Heart right ventricle (tissue), 16 donors: ENCODE results near the gene EN2. TPM values are rescaled to one million over a fixed set of nuclear protein-coding genes. Genes with fewer than 3 reads are reported as not detected.

Experiments
- ATAC-seq, 8 donors: fragments of 200-7000 bp; cut with Tn5 transposase; one replicate each; pipeline ENCODE4 v1.9.1; 2020; ENCODE audit warnings: mild to moderate bottlenecking in 8 of 8, moderate library complexity in 8 of 8, moderate number of reproducible peaks in 1 of 8
- DNase-seq, 2 donors: peaks; one replicate each; pipeline ENCODE4 v3.0.0-alpha.2; 2020
- H3K27ac ChIP-seq, 10 donors: fragments of 200-600 bp; sonication (generic) in 2 of 10; one replicate each; pipeline versions ENCODE4 v1.5.0 to v1.8.0; 2020 to 2022; ENCODE audit warnings: mild to moderate bottlenecking in 3 of 10
- H3K27me3 ChIP-seq, 7 donors: fragments of 200-600 bp; one replicate each; pipeline ENCODE4 v1.8.0; 2021 to 2022; ENCODE audit warnings: mild to moderate bottlenecking in 2 of 7
- H3K36me3 ChIP-seq, 9 donors: fragments of 200-600 bp; sonication (generic) in 1 of 9; one replicate each; pipeline versions ENCODE4 v1.5.0 to v1.8.0; 2020 to 2022; ENCODE audit warnings: mild to moderate bottlenecking in 2 of 9
- H3K4me1 ChIP-seq, 9 donors: fragments of 200-600 bp; sonication (generic) in 1 of 9; one replicate each; pipeline versions ENCODE4 v1.5.0 to v1.8.0; 2020 to 2022; ENCODE audit warnings: mild to moderate bottlenecking in 4 of 9
- H3K4me3 ChIP-seq, 10 donors: fragments of 200-600 bp; sonication (generic) in 2 of 10; one replicate each; pipeline versions ENCODE4 v1.5.0 to v1.8.0; 2020 to 2022; ENCODE audit warnings: mild to moderate bottlenecking in 7 of 10, moderate library complexity in 2 of 10
- H3K9me3 ChIP-seq, 11 donors: fragments of 200-600 bp in 10 of 11; sonication (generic) in 2 of 11; one replicate each; pipeline versions ENCODE4 v1.5.0 to v1.8.0; 2013 to 2022; ENCODE audit warnings: mild to moderate bottlenecking in 2 of 11, control low read depth in 1 of 11, moderate library complexity in 1 of 11
- CTCF ChIP-seq, 9 donors: fragments of 200-600 bp; sonication (generic) in 2 of 9; IDR thresholded peaks; one replicate each; pipeline versions ENCODE4 v1.5.0 to v1.8.0; 2021 to 2022; ENCODE audit warnings: antibody characterized with exemption in 9 of 9, mild to moderate bottlenecking in 5 of 9, moderate library complexity in 1 of 9
- WGBS, 2 donors: extraction: QIAGEN DNeasy Blood & Tissue Kit; methylation state at CpG; one replicate each; pipeline ENCODE4 v1.1.7; 2013; ENCODE audit warnings: inconsistent platforms in 1 of 2; 5-methylcytosine and 5-hydroxymethylcytosine counted together
- intact Hi-C, 10 donors: fragments of 100-400 bp; cut with DNase I; formaldehyde crosslinking; loops; one replicate each; pipeline versions ENCODE4 v1.11.1 to v1.14.2; 2022
- polyA plus RNA-seq, 2 donors: library from polyadenylated mRNA; stranded (reverse); fragments of 200-250 nt; gene quantifications; one replicate each; pipeline ENCODE4 v1.2.3, GENCODE V29; 2013
- total RNA-seq, 10 donors: library from RNA; stranded (reverse); fragmentation: NEBNext Ultra II Directional in 3 of 10; extraction: Animal tissue kit (Norgen Biotek cat#: 25700) in 3 of 10; gene quantifications; one replicate each; pipeline versions ENCODE4 v1.2.1 to v1.2.4, GENCODE V29; 2021 to 2023
- donor health status: Arrhythmogenic right ventricular cardiomyopathy.
- donor health status: ischemic (EF 13 %, LVEDD 7.1; RV severe dilation, severe dysfunction).
- donor health status: healthy with polysubstance abuse.
- donor health status: DM: no; HTN: yes; CAD: no.
- donor health status: DM: no; HTN: no; CAD: no.
- donor health status: ischemic (EF 25% LVEDD 6.9; RV normal size, moderate dysfunction).
- donor health status: ischemic (EF 25% LVEDD 5.7; RV mildly dilated, moderate dysfunction).
- donor health status: healthy.
- donor health status: DM: yes; HTN: yes; CAD: no.
- donor health status: Ischemic cardiomyopathy.
- donor health status: ischemic (EF 35%, LVEDD 5.7; RV mildly dilated, moderate dysfunction).
- donor health status: nonischemic (EF 11% LVEDD 7.7; RV severe dilation, severe dysfunction).
- donor health status: DM: yes; HTN: yes; CAD: no.
- donor health status: PGD.
- donor health status: ischemic (EF 29% LVEDD 5.4; RV normal size, mild dysfunction).
- donor health status: nonischemic (EF 23%, LVEDD 6.1; RV moderate dilation, normal function).

The EN2 gene
- total and polyA plus RNA-seq, 12 donors: 0.01 to 0.08 (median 0.07) TPM; not detected in 8

DNA sequence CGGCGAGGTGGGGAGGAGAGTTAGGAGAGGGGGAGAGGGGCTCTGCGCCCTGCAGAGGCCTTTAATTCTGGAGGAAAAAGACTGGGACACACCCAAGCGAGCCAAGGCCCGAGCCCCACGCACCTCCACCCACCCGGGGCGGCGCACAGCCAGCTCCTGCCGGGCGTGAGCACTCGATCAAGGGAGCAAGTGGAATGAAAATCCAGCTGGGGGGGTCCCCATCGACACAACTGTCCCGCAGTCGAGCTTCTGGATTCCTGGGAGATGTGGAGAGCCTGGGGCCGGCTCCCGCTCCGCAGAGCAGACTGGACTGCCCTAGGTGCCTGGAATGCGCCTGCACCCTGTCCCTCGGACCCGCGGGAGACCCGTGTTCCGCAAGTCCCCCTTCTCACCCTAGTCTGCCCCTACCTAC is 7.4 kb upstream of the EN2 start:
- no peak for TF ChIP-seq CTCF (IDR thresholded peaks at IDR 0.05)
- H3K4me1 ChIP-seq: peaks cover 3 to 42% (median 27%) of the 10 kb centered on the region in 9 donors
- intact Hi-C loops: loop anchor here in 1 of 10 donors (10.0 kb wide), 1 partner anchor 66 kb away; no protein-coding TSS in a partner anchor
- H3K9me3 ChIP-seq: no peaks in the 10 kb centered on the region
- H3K27me3 ChIP-seq: peaks cover 72 to 99% (median 96%) of the 10 kb centered on the region in 7 donors
- no peak for DNase-seq
- WGBS, 2 donors: 1 to 2% methylated on average over 24 of the region's 24 CpGs
- no peak overlapping the region for H3K4me3 ChIP-seq
- H3K36me3 ChIP-seq: no peaks in the 10 kb centered on the region
- ATAC-seq: no peak
- H3K27ac ChIP-seq: no peak overlapping the region

GRCh38 chr7:155450970-155451801 is 6.7 kb upstream of the EN2 start:
- no peak for ATAC-seq
- peaks cover 3 to 42% (median 30%) of the 10 kb centered on the region in 9 donors for H3K4me1 ChIP-seq
- no peak for TF ChIP-seq CTCF (IDR thresholded peaks at IDR 0.05)
- H3K27ac ChIP-seq: no peak overlapping the region
- intact Hi-C loops: loop anchor here in 1 of 10 donors (10.0 kb wide), 1 partner anchor 66 kb away; no protein-coding TSS in a partner anchor
- no peak for DNase-seq
- no peaks in the 10 kb centered on the region for H3K36me3 ChIP-seq
- 2 to 3% methylated on average over 46 of the region's 46 CpGs for WGBS, 2 donors
- H3K4me3 ChIP-seq: no peak overlapping the region
- H3K27me3 ChIP-seq: peaks cover 78 to 99% (median 98%) of the 10 kb centered on the region in 7 donors
- no peaks in the 10 kb centered on the region for H3K9me3 ChIP-seq

GRCh38 chr7:155451840-155452239 is 6.1 kb upstream of the EN2 start:
- intact Hi-C loops: loop anchor here in 1 of 10 donors (10.0 kb wide), 1 partner anchor 67 kb away; no protein-coding TSS in a partner anchor
- ATAC-seq (no peak), DNase-seq (no peak)
- Histone ChIP-seq H3K36me3 (no peaks in the 10 kb centered on the region), H3K4me1 (peaks cover 7 to 45% (median 36%) of the 10 kb centered on the region in 9 donors), H3K4me3 (no peak overlapping the region), H3K27ac (no peak overlapping the region), H3K27me3 (peaks cover 83 to 100% (median 100%) of the 10 kb centered on the region in 7 donors), H3K9me3 (no peaks in the 10 kb centered on the region)
- TF ChIP-seq CTCF (IDR thresholded peaks at IDR 0.05): no peak
- 7 to 9% methylated on average over 9 of the region's 9 CpGs for WGBS, 2 donors

DNA sequence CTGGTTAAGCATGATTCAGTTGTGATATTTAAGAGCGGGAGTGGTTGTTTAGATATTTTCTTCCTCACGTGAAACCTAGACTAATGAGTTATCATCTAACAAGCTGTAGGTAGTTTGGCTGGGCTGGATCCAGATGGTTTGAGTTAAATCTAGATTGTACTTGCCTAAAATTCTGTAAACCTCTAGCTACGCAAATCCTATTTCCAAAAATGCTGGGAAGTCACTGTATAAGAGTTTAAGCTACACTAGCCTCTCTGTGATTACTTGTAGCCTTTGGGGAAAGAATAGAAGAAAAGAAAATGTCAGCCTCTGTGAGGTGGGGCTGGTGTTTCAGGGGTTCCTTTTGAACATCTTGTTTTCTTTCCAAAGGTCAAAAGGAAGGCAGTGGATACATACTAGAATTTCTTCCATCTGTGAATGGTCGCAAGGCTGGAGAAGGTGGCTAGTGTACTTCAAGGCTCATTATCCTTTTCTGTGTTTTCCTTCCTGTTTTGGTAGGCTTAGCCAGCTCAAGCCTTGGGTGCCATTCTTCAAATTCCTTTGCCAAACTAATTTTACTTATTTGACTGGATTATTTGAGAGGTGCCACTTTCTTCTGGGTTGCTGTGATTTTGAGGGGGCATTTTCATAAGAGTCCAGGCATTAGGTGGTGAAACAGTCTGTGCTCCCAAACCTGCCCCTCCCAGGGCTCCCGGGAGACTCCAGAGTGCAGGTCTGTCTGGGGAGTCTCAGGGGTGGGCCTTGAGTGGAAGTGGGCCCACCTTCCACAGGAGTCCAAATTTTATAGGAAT is 5.2 kb upstream of the EN2 start:
- Histone ChIP-seq H3K27me3 (peaks cover 83 to 97% (median 97%) of the 10 kb centered on the region in 7 donors), H3K27ac (no peak overlapping the region), H3K9me3 (no peaks in the 10 kb centered on the region), H3K4me3 (no peak overlapping the region), H3K4me1 (peaks cover 11 to 50% (median 42%) of the 10 kb centered on the region in 9 donors), H3K36me3 (no peaks in the 10 kb centered on the region)
- 24 to 27% methylated on average over 5 of the region's 5 CpGs for WGBS, 2 donors
- DNase-seq (no peak), ATAC-seq (no peak)
- intact Hi-C loops: loop anchor here in 1 of 10 donors (10.0 kb wide), 1 partner anchor 68 kb away; no protein-coding TSS in a partner anchor
- TF ChIP-seq CTCF (IDR thresholded peaks at IDR 0.05): no peak
